HG03575 (cell line): ENCODE measurements around the gene GARIN5B.
"Not testable (repeated sequence)": the region's sequence is repeated elsewhere in the genome, so short reads cannot be mapped to it uniquely, and the experiment has no call there.

ENCODE experiments used
- ATAC-seq: cut with Tn5 transposase; IDR thresholded peaks from one replicate; pipeline ENCODE4 v1.9.1; 2021; ENCODE audit not compliant: unreplicated experiment, insufficient number of reproducible peaks, low FRiP score; ENCODE audit errors: extremely low read depth

The GARIN5B gene

DNA sequence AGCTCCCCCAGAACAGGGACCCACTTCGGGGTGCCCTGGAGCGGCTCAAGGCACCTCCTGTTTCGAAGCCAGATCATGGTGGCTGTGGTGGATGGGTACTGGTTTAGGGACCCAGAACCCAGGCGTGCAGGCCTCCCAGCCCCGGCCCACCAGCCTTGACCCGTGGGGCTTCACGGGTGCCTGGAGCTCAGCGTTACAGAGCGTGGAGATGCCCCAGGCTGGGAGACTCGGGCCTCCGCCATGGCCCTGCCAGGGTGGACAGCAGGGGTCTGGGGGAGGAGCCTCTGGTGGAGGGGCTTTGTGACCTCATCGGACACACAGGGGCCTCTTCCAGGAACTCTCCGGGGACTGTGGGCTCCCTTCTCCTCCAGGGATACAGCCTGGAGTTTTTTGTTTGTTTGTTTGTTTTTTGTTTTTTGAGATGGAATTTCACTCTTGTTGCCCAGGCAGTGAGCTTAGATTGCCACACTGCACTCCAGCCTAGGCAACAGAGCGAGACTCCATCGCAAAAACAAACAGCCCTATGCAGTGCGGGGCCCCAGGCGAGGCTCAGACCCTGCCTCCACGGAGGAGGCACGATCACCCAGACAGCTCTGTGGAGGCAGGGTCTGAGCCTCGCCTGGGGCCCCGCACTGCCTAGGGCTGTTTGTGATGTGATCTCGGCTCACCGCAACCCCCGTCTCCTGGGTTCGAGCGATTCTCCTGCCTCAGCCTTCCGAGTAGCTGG is at the start of gene GARIN5B:
Gene GARIN5B (minus strand): TSS at position 271 of the 727 bp plus-strand sequence. CDS start 194 bp downstream, at position 77.
- no peak for ATAC-seq

DNA sequence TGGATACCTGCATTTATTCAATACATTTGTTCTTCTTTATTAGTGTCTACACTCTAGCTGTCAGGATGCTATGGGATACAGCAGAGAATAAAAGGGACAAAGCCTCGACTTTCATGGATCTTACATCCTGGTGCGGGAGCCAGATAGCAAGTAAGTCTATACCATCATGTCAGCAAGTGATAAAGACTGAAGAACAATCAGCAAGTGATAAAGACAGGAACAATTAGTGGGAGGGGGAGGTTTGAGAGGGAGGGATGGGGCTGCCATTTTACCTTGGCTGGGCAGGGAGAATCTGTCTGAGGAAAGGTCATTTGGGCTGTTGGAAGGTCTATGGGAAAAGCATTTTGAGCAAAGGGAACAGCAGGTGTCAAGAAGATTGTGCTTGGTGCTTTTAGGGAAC is 47.1 kb upstream of the GARIN5B start:
- ATAC-seq = no peak

DNA sequence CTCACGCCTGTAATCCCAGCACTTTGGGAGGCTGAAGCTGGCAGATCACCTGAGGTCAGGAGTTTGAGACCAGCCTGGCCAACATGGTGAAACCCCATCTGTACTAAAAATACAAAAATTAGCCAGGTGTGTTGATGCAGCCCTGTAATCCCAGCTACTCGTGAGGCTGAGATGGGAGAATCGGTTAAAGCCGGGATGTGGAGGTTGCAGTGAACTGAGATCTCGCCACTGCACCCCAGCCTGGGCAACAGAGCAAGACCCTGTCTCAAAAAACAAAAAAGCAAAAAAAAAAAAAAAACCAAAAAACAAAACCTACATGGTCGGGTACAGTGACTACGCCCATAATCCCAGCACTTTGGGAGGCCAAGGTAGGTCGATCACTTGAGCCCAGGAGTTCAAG is 46.1 kb upstream of the GARIN5B start:
- not testable (repeated sequence) for ATAC-seq

DNA sequence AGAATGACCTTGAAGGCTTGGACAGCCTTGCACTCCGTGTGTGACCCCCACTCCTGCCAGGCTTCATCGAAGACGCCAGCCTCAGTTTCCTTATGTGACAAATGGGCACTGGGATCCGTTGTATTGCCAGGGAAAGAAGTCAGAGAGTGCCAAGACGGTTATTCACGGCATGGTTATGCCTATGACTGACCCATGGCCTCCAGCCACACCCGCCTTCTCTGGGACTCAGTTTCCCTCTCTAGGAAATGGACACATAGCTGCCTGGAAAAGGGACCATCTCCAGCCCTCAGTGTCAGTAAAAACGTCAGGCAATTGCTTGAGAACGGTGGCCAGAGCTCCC is 45.4 kb upstream of the GARIN5B start:
- ATAC-seq = no peak

DNA sequence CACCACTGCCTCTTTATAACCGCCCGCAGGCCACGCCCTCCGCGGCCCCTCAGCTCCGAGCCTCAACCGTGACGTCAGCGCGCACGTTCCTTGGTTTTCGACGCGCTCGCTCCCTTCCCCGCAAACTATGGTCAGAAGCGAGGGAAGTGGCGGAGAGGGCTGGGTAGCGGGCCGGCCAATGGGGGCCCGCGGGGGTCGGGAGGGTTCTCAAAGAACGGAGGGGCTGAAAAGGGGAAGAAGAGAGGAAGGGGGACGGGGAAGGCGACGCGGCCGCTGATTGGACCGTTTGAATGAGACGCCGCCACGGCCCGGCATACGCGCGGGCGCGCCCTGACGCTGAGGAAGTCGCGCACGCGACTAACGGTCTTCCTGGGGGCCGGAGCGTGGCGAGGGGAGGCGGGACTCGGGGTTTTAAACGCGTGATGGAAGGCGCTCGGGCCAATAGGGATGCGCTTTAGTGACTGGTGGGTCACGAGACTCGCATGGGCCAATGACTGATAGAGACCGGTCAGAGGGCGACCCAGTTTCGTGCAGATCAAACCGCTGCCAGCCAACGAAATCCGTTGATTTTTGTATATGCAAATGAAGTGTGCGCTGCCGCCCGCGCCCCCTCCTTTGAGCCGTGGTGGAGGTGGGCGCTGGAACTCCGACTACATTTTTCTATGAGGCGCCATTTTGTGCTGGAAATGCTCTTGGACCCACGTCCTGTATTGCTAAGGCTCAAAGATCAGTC is 44.9 kb upstream of the GARIN5B start:
- ATAC-seq = peak; percentile 42

DNA sequence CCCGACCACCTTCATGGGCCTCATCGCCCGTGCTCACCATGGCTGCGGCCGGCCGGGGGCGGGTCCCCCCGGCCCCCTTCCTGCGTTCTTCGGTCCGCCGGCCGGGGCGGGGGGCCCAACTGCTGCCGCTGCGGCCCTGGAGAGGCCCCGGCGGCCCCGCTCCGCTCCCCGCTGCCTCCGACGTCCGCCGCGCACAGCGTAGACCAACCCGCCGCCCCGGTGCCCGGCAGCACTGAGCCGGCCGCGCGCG is 44.4 kb upstream of the GARIN5B start, which contains the start of gene UBE2S:
Gene UBE2S (minus strand): TSS at position 239 of the 250 bp plus-strand sequence. CDS start 199 bp downstream, at position 40.
- not testable (repeated sequence) for ATAC-seq

- no peak for ATAC-seq
These were observed 43.9 kb upstream of the GARIN5B start for GRCh38 chr19:55406826-55407549.

DNA sequence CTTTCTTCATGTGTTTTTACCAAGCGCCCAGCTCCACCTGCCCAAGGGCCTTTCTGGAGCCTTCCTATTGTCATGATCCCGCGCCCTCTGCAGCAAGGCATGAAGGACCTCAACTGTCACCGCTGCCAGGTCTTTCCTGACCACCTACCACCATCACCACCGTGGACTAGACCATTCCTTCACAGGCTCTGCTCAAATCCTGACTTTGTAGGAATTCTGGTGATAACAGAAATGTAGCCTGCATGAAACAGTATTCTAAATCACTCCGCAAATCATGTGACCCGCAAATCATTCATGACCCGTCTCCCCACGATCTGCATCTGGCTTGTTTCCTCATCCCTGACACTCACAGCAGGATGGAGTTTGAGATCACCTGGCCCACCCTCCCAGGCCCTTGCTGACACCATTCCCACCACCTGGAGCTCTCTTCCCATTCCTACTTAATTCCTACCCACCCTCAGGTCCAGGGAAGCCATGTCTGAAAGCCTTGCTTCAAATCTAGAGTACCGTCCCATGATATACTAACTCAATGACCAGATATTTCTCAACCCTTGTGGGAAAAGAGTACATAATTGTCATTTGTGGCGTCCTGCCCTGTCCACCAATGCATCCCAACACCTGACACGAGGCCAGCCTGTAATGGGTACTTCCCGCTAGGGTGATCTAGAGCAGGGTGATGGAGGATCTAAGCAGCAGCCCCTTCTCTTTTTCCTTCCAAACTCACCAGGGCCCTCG is 43.2 kb upstream of the GARIN5B start:
- ATAC-seq = no peak

DNA sequence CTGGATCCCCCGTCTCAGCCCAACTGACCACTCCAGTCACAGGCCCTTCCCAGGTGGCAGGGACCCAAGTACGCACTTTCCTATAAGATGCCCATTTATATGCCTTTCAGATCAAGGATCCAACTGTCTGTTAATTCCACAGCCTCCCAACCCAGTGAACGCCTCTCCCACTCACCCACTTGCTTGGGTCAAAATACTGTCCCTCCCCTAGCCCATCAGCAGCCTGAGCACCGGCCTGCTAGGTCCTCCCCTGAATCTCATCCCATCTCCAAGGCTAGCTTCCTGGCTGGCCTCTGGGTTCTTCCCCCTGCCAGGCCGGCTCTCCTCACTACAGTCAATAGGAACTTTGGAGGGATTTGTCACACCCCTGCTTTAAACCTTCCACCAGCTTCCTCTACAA is 42.6 kb upstream of the GARIN5B start:
- ATAC-seq = no peak

DNA sequence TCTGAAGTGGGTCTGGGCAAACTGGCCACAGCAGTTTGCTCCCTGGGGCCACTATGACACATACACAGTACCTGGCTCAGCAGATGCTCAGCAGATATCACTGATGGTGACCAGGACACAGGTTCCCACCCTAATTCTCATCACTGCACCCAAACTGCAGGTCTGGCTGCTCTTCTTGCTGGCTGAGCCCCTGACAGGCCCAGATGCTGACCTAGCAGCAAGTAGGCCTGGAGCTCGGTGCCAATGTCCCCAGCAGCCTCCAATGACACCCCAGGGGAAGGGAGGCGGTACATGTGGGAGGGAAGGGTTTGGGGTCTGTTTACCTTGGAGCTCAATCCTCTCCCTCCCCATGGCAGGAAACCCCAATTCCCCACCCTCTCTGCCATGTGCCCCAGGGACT is 39.4 kb upstream of the GARIN5B start:
- no peak for ATAC-seq

DNA sequence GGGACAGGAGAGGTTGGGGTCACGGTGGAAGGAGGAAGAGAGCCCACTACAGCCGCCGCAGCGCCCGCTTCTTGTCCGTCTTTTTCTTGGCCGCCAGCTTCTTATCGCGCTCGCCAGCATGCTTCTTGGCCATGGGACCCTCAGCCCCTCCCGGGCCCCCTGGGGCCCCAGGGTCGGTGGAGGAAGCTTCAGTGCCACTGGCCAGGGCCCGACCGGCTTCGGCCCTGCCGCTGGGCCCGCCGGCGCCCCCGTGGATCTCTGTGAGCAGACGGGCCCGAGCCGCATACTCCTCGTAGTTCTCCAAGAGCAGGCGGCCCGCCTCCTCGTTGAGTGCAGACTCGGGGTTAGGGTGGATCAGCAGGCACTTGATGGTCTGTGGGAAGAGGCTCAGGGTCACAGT is 38.3 kb upstream of the GARIN5B start:
- ATAC-seq = not testable (repeated sequence)

- no peak for ATAC-seq
These were observed 37.4 kb upstream of the GARIN5B start for GRCh38 chr19:55400281-55401087.

GRCh38 chr19:55398200-55398925 is 35.3 kb upstream of the GARIN5B start:
- ATAC-seq = no peak

DNA sequence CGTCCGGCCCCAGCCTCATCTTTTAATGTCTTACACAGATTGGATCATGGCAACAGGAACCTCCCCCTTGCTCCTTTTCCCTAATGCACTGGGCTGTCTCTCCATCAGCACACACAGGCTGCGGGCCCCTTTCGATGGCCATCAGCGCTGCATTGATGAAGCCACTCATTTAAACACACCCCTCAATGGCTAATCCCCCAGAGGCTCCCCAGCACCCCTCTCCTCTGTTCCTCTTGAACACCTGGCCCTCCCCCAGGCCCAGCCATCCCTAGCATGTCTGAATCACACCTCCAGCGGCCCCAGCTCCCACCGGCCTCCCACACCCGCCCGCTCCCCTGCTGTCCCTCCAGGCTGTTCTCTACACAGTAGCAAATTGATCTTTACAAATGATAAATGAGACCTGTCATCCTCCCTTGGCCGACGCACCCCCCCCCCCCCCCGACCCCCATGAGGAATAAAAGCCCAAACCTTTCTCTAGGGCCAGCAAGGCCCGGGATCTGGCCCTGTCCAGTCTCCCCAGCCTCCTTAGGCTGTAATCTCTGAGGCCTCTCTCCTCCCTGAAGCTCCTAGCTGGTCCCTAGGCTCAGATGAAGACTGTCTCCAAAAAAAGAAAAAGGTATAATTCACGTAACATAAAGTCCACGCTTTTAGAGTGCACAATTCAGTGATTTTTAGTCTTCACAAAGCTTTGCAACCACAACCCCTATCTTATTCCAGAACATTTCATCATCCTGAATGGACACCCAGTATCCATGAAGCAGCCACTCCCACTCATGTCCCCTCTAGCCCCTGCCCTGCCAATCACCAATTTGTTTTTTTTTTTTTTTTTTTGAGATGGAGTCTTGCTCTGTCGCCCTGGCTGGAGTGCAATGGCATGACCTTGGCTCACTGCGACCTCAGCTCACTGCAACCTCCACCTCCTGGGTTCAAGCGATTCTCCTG is 30.0 kb upstream of the GARIN5B start:
- ATAC-seq = no peak

GRCh38 chr19:55391702-55392615 is 28.9 kb upstream of the GARIN5B start:
- ATAC-seq = no peak

DNA sequence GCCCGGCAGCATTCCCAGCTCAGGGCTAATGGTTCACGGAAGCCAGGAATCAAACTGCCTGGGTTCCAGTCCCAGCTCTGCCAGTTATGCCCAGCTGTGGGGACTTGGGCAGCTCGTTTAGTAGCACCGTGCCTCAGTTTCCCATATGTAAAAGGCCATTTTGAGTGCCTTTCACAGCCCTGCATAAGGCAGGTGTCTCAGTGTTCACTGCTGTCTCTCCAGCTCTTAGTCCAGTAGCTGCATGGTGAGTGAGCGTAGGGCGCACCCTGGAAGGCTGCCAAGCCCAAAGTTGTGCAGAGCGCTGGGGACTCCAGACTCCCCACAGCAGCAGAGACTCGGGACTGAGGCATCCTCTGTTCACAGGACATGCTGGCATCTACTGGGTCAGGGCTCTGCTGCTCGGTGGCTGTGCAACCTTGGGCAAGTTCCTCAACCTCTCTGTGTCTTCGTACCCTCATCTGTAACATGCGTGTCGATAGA is 28.2 kb upstream of the GARIN5B start:
- ATAC-seq = no peak
